SK-N-MC (cell line): ENCODE measurements around the gene AMFR.

Source experiments
- DNase-seq: peaks from one replicate; pipeline ENCODE4 v3.0.0-alpha.2; 2011; ENCODE audit warnings: low read depth, low spot score
- H3K27ac ChIP-seq: fragments of 200-600 bp; sonication (generic); 2 replicates; pipeline ENCODE4 v1.5.1; 2016; ENCODE audit warnings: mixed run types
- H3K36me3 ChIP-seq: fragments of 200-600 bp; sonication (generic); 2 replicates; pipeline ENCODE4 v1.6.1; 2017; ENCODE audit warnings: antibody characterized with exemption, low read length, mixed read lengths; ENCODE audit not compliant: insufficient read depth
- H3K4me3 ChIP-seq: fragments of 200-600 bp; sonication (generic); 2 replicates; pipeline ENCODE4 v1.5.1; 2016
- H3K9ac ChIP-seq: fragments of 200-600 bp; sonication (generic); 2 replicates; pipeline ENCODE4 v1.8.0; 2017; ENCODE audit warnings: mixed run types, mixed read lengths; ENCODE audit not compliant: insufficient read length
- H3K9me3 ChIP-seq: fragments of 200-600 bp; sonication (generic); 2 replicates; pipeline ENCODE4 v1.6.1; 2017; ENCODE audit warnings: low read depth, mild to moderate bottlenecking, antibody characterized with exemption, low read length, moderate library complexity, mixed read lengths
- EZH2 ChIP-seq: fragments of 200-600 bp; sonication (generic); IDR thresholded peaks from one replicate; pipeline ENCODE4 v1.6.1; 2017; ENCODE audit warnings: antibody characterized with exemption
- FOXP2 ChIP-seq: optimal IDR thresholded peaks from 2 replicates; pipeline ENCODE3; 2011; ENCODE audit warnings: mild to moderate bottlenecking, moderate library complexity; ENCODE audit not compliant: insufficient read depth; ENCODE audit errors: extremely low read length, control extremely low read depth
- POLR2AphosphoS5 ChIP-seq: IDR thresholded peaks from 2 replicates; pipeline ENCODE4 v1.6.1; 2012; ENCODE audit warnings: mild to moderate bottlenecking, low read depth, low read length, borderline replicate concordance

The AMFR gene

DNA sequence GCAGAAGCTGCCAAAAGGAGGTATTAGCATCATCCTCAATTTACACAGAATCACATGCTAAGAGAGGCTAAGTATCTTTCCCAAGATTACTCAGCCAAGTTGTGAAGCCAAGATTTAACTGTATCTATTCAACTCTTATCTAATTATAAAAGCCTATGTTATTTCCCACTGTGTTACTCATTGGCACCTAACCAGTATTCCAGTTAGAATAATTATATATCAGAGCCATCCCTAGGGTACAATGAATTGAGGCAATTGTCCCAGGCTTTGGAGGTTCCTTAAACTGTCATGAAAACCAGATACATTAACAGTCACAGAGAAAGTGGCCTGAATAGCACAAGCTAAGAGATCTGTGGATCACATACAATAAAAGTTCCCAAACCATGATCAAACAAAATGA is 10.9 kb upstream of the AMFR start:
- TF ChIP-seq POLR2AphosphoS5 = no peak
- no peak for TF ChIP-seq FOXP2
- no peaks in the 10 kb centered on the region for H3K9me3 ChIP-seq
- H3K27ac ChIP-seq = no peak overlapping the region
- no peak overlapping the region for H3K9ac ChIP-seq
- no peak overlapping the region for H3K4me3 ChIP-seq
- peaks cover 20% of the 10 kb centered on the region; the same call in 1 of the 2 replicates for H3K36me3 ChIP-seq
- DNase-seq = no peak

DNA sequence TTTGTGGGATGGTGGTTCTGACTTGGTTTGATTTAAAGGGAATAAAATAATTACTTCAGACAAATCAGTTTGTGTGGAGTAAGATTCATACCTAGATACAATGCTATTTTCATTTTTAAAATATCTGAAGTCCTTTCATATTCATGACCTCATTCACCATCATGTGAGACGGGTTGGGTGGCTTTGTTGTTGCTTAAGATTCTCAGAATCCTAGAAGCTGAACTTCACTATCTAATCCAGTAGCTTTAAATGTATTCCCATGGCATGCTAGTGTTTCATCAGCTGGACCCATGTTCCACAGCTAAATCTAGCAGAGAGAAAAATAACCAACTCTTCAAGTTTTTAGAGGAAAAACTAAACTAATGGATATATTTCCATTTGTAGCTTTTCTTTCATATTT is 2.7 kb upstream of the AMFR start:
- Histone ChIP-seq H3K4me3 (no peak overlapping the region), H3K36me3 (peaks cover 9% of the 10 kb centered on the region; the same call in 1 of the 2 replicates), H3K9ac (no peak overlapping the region), H3K9me3 (no peaks in the 10 kb centered on the region), H3K27ac (no peak overlapping the region)
- no peak for DNase-seq
- TF ChIP-seq FOXP2 (no peak), EZH2 (no peak), POLR2AphosphoS5 (no peak)

DNA sequence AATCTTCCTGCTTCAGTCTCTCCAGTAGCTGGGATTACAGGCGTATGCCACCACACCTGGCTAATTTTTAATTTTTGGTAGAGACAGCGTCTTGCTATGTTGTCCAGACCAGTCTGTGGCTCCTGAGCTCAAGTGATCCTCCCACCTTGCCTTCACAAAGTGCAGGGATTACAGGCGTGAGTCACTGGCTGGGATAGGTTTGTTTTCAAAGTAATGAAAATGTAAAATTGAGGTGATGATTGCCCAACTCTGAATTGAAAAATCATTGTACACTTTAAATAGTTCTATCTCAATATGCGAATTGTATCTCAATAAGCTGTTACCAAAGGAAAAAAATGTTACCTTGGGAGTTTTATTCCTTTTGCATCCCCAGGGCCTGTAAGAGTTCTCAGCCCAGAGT is 1.2 kb upstream of the AMFR start:
- DNase-seq = no peak
- peaks cover 9% of the 10 kb centered on the region; the same call in 1 of the 2 replicates for H3K36me3 ChIP-seq
- H3K27ac ChIP-seq = no peak overlapping the region
- no peak overlapping the region for H3K4me3 ChIP-seq
- no peak for TF ChIP-seq POLR2AphosphoS5
- no peak for TF ChIP-seq EZH2
- no peak for TF ChIP-seq FOXP2
- H3K9me3 ChIP-seq = no peaks in the 10 kb centered on the region
- no peak overlapping the region for H3K9ac ChIP-seq

DNA sequence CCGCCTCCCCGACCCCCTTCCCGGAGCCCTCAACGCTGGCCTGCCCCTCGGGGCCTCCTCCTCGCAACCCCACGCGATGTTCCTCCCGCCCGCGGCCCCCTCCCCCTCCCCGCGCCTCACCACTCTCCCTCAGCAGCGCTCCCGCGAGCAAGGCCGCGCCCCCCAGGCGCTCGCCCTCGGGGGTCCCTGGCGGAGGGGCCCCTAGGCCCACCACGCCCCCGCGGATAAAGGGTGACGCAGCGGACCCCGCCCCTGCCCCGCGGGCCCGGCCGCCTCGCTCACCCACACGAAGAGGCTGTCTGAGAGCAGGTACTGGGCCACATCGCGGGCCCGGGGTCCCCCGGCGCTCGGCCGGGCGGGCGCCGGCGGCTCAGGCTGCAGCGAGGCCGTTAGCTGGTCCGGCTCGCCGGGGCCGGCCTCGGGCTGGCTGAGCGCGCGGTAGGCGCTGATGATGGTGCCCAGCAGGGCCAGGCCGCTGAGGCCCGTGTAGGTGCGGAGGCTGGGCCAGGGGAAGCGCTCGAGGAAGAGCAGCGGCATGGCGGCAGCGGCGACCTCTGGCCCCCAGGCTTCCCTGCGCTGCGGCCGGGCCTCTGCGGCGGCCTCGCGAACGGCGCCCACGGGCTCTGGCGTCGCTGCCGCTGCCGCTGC is 430 bp downstream of the AMFR start:
- no peak for DNase-seq
- TF ChIP-seq EZH2 (no peak), FOXP2 (no peak), POLR2AphosphoS5 (no peak)
- peak overlapping the region; percentile 76 for H3K4me3 ChIP-seq
- H3K9me3 ChIP-seq = no peaks in the 10 kb centered on the region
- H3K27ac ChIP-seq = no peak overlapping the region
- H3K9ac ChIP-seq = peak overlapping the region; percentile 68
- H3K36me3 ChIP-seq = no peaks in the 10 kb centered on the region

DNA sequence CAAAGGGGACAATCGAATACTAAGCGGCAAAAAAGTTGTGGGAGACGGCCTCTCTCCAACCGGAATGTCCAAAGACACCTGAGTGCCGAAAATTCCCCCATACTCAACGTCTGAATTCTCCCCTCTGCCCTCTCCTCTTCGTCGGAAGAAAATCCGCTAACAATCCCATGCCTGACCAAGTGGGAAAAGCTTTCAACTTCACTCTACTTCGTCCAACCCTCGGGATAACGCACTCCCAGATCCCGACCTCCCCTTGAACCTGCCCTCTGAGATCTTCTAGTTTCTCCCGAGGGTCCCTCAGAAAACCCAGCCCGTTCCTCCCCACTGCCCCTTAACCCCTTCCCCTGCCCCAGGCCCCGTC is 961 bp downstream of the AMFR start:
- TF ChIP-seq POLR2AphosphoS5 (no peak), EZH2 (no peak), FOXP2 (no peak)
- Histone ChIP-seq H3K27ac (no peak overlapping the region), H3K9me3 (no peaks in the 10 kb centered on the region), H3K36me3 (no peaks in the 10 kb centered on the region), H3K4me3 (peak overlapping the region; percentile 76), H3K9ac (no peak overlapping the region)
- DNase-seq = no peak

GRCh38 chr16:56423584-56424403 is 1.6 kb downstream of the AMFR start:
- TF ChIP-seq EZH2 (no peak), POLR2AphosphoS5 (no peak), FOXP2 (no peak)
- Histone ChIP-seq H3K27ac (no peak overlapping the region), H3K9me3 (no peaks in the 10 kb centered on the region), H3K4me3 (peak overlapping the region; percentile 76), H3K9ac (no peak overlapping the region), H3K36me3 (no peaks in the 10 kb centered on the region)
- DNase-seq = no peak

- Histone ChIP-seq H3K9ac (no peak overlapping the region), H3K27ac (no peak overlapping the region), H3K36me3 (no peaks in the 10 kb centered on the region), H3K4me3 (no peak overlapping the region), H3K9me3 (no peaks in the 10 kb centered on the region)
- TF ChIP-seq POLR2AphosphoS5 (no peak), FOXP2 (no peak), EZH2 (no peak)
- DNase-seq = no peak
These were observed 2.4 kb downstream of the AMFR start for GRCh38 chr16:56422896-56423441.

DNA sequence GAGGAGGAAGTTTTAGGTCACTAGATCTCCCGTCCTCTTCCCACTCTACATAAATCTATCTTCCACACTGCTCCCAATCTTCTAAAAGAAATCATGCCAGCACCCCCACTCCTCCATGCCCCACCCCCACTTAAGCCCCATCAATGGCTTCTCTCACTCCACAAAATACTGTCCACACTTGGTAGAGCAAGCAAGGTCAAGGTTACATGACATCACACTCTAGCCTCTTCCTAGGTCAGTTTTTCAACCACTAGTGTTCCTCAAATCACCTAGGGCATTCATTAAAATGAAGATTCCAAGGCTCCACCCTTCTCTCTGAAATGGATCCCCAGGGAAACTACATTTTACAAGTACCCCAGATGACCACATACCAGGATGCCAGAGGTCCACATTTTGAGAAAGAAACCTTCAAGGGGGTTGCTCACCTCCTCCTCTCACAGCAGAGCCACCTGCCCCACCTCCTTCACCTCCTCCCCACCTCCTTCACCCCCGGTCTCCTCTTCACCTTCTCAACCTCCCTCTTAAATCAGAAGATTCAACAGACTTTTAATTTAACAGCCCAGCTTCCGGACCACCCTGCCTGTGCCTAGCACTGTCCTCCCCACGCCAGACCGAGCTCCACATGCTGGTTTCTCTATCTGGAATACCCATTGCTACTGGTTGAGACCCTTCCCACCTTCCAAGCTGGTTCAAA is 3.2 kb downstream of the AMFR start:
- no peaks in the 10 kb centered on the region for H3K36me3 ChIP-seq
- no peak overlapping the region for H3K9ac ChIP-seq
- no peak for DNase-seq
- H3K4me3 ChIP-seq = no peak overlapping the region
- no peak for TF ChIP-seq FOXP2
- TF ChIP-seq EZH2 = no peak
- TF ChIP-seq POLR2AphosphoS5 = no peak
- H3K9me3 ChIP-seq = no peaks in the 10 kb centered on the region
- no peak overlapping the region for H3K27ac ChIP-seq
